A549 treated with GW870086 at 1 μM for 4 hours (cell line): Measurements from ENCODE around the gene GPX7. TPM values are rescaled to one million over a fixed set of nuclear protein-coding genes. Genes with fewer than 3 reads are reported as not detected.

ENCODE experiments used
- total RNA-seq: library from RNA; stranded (reverse); fragments of 200-300 nt; extraction: Qiagen RNA extraction; gene quantifications from 5 replicates; pipeline ENCODE4 v1.2.3, GENCODE V29; 2022; ENCODE audit warnings: low read depth

The GPX7 gene
- total RNA-seq = not detected in 5 replicates

DNA sequence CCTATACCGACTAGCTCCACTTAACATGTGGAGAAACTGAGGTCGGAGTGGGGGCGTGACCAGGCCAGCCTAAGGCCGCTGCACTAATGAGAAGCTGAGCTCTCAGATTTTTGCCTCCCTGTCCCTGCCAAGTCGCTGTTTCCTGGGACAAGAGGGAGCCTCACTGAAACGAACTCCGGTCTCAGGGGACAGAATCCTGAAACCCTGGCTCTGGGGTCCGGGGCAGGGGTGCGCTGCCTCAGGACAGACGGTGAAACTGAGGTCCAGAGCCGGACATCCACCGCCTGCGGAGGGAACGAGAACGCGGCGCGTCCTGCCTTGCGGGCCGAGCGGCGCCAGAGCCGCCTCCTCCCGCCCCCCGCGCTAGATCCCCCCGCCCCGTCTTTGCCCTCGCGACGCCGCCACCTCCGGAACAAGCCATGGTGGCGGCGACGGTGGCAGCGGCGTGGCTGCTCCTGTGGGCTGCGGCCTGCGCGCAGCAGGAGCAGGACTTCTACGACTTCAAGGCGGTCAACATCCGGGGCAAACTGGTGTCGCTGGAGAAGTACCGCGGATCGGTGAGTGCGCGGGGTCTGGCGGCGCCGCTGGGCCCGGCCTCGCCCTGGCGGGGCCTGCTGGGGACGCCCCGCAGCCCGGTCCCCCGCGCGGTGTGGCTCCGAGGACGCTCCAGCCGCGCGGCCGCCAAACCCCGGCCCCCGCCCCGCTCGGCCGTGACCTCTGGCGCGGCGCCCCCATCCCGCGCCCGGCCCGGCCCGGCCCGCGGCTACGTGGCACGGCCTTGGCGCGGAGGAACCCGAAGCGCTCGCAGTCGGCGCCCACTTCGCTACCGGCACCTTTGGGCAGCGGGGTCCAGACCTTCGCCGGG, at the start of gene GPX7:
TSS of gene GPX7 (plus strand) at position 381 of the 865 bp plus-strand sequence. CDS start at position 420, 39 bp downstream.

DNA sequence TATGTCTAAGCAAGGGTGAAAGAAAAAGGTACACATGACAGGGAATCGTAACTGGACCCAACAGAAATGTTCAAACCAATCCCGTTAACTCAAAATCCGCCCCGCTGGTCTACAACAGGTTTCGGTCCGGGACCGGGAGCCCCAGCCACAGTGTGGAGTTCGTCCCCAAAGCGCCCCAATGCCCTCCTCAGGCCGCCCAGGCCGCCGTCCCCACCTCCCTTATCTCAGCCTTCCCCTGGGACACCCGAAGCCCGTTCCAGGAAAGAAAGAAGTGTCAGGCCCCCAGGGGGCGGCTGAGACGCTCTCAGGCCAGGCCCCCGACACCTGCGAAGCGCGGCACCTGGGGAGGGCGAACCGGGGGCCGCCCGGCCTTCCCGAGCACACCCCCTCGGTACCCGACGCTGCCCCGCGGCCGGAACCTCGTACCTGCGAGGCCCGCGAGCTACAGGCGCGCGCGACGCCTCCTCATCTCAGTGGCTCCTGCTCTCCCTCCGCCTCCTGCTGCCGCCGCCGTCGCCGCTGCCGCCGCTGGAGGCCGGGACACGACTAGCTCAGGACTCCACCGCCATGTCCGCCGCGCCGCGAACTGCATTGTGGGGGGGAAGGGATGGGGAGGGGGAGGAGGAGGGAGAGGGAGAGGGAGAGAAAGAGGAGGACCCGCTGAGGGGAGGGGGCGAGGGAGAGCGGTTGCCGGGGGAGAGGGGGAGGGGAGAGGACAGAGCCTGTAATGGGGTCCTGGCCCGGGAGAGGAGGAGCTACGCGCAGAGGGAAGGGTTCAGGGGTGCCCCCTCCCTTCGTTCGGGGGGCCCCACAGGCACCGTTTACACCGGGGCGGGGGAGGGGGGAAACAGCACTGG, 49.4 kb upstream of the GPX7 start, which contains the start of gene TUT4:
TSS of gene TUT4 (minus strand) at position 588 of the 857 bp plus-strand sequence. CDS start 26,812 bp downstream, outside the sequence.

GRCh38 chr1:52632732-52633290, 30.6 kb downstream of the GPX7 start, which contains the start of gene SHISAL2A:
Gene SHISAL2A (plus strand): TSS chr1:52633168. CDS start chr1:52633494, 326 bp downstream.

Other genes with a start within 250 kb of the GPX7 start
- 14.4 to 19.2 TPM (median 17.9 TPM) in 5 replicates for gene CC2D1B, start 236.2 kb upstream of the GPX7 start, total RNA-seq
- 16.6 to 18.8 TPM (median 17.9 TPM) in 5 replicates for gene ORC1, start 197.9 kb upstream of the GPX7 start, total RNA-seq
- gene PRPF38A, start 197.8 kb upstream of the GPX7 start, total RNA-seq = 16.9 to 20.6 TPM (median 19.1 TPM) in 5 replicates
- gene TUT4, start 49.3 kb upstream of the GPX7 start, total RNA-seq = 16.1 to 24.4 TPM (median 19.8 TPM) in 5 replicates
- 0.29 to 0.47 TPM (median 0.39 TPM) in 4 of 5 replicates, not detected in the other for gene SHISAL2A, start 30.8 kb downstream of the GPX7 start, total RNA-seq
- 17.4 to 22.7 TPM (median 22.2 TPM) in 5 replicates for gene COA7, start 96.0 kb downstream of the GPX7 start, total RNA-seq
- gene ZYG11B, start 124.1 kb downstream of the GPX7 start, total RNA-seq = 3.6 to 6.4 TPM (median 5.3 TPM) in 5 replicates
- 2.1 to 2.8 TPM (median 2.5 TPM) in 5 replicates for gene ZYG11A, start 240.4 kb downstream of the GPX7 start, total RNA-seq